WTC11 (cell line): Measurements from ENCODE around the gene NAA25. TPM values are rescaled to one million over a fixed set of nuclear protein-coding genes. Genes with fewer than 3 reads are reported as not detected.

ENCODE experiments used
- ATAC-seq: fragments of 200-7000 bp; cut with Tn5 transposase; 2 replicates; pipeline ENCODE4 v1.10.0; 2021; ENCODE audit warnings: mild to moderate bottlenecking, moderate library complexity
- CTCF ChIA-PET: fragments of 300-600 bp; sonication (Branson Sonifier 250); formaldehyde crosslinking; loops from one replicate; lab custom pipeline; 2021; ENCODE audit warnings: antibody characterized with exemption; lab: Charles Lee
- POLR2A ChIA-PET: fragments of 350-600 bp; sonication (Branson Sonifier 250); formaldehyde crosslinking; loops from one replicate; lab custom pipeline; 2021; ENCODE audit warnings: antibody characterized with exemption; lab: Charles Lee
- DNase-seq: peaks from one replicate; pipeline ENCODE4 v3.0.0; 2021; ENCODE audit warnings: low spot score
- H3K27ac Mint-ChIP-seq: 2 replicates; pipeline ENCODE4 v1.8.0; 2021; ENCODE audit warnings: mixed read lengths
- H3K27me3 Mint-ChIP-seq: 2 replicates; pipeline ENCODE4 v1.8.0; 2021; ENCODE audit warnings: low read depth, mild to moderate bottlenecking, moderate library complexity, mixed read lengths
- H3K36me3 Mint-ChIP-seq: 2 replicates; pipeline ENCODE4 v1.8.0; 2021; ENCODE audit warnings: mixed read lengths
- H3K4me1 Mint-ChIP-seq: 2 replicates; pipeline ENCODE4 v1.8.0; 2022; ENCODE audit warnings: mixed read lengths
- H3K4me3 Mint-ChIP-seq: 2 replicates; pipeline ENCODE4 v1.8.0; 2021; ENCODE audit warnings: mild to moderate bottlenecking, moderate library complexity, mixed read lengths
- H3K9me3 Mint-ChIP-seq: 2 replicates; pipeline ENCODE4 v1.8.0; 2021; ENCODE audit warnings: mixed read lengths
- ELF4 ChIP-seq: sonication (generic); formaldehyde crosslinking; IDR thresholded peaks from 2 replicates; pipeline ENCODE4 v1.8.1; 2022; ENCODE audit warnings: low read depth, mild to moderate bottlenecking, moderate library complexity, missing genetic modification reagents
- FOXK1 ChIP-seq: sonication (generic); formaldehyde crosslinking; IDR thresholded peaks from 2 replicates; pipeline ENCODE4 v1.8.0; 2022; ENCODE audit warnings: mild to moderate bottlenecking, moderate library complexity, missing genetic modification reagents
- NFATC4 ChIP-seq: fragments of 250-450 bp; sonication (Bioruptor Pico); IDR thresholded peaks from 2 replicates; pipeline ENCODE4 v1.9.0; 2021; ENCODE audit warnings: mild to moderate bottlenecking
- OVOL2 ChIP-seq: fragments of 250-450 bp; sonication (Bioruptor Pico); IDR thresholded peaks from 2 replicates; pipeline ENCODE4 v1.9.0; 2021; ENCODE audit warnings: mild to moderate bottlenecking, borderline replicate concordance
- TEAD1 ChIP-seq: sonication (generic); formaldehyde crosslinking; IDR thresholded peaks from 2 replicates; pipeline ENCODE4 v1.8.0; 2022; ENCODE audit warnings: mild to moderate bottlenecking, missing genetic modification reagents
- TP53 ChIP-seq: sonication (generic); formaldehyde crosslinking; IDR thresholded peaks from 2 replicates; pipeline ENCODE4 v1.8.1; 2023; ENCODE audit warnings: mild to moderate bottlenecking, missing genetic modification reagents
- USF2 ChIP-seq: sonication (generic); formaldehyde crosslinking; IDR thresholded peaks from 2 replicates; pipeline ENCODE4 v1.8.1; 2023; ENCODE audit warnings: mild to moderate bottlenecking, missing genetic modification reagents, moderate library complexity
- ZNF423 ChIP-seq: fragments of 250-450 bp; sonication (Bioruptor Pico); IDR thresholded peaks from 2 replicates; pipeline ENCODE4 v2.1.2; 2022; ENCODE audit warnings: mild to moderate bottlenecking, moderate library complexity
- ZNF425 ChIP-seq: fragments of 250-450 bp; sonication (Bioruptor Pico); conservative IDR thresholded peaks from 2 replicates; pipeline ENCODE4 v1.9.0; 2021; ENCODE audit warnings: mild to moderate bottlenecking
- ZNF512 ChIP-seq: sonication (generic); formaldehyde crosslinking; IDR thresholded peaks from 2 replicates; pipeline ENCODE4 v1.8.1; 2022; ENCODE audit warnings: missing genetic modification reagents, borderline replicate concordance
- ZNF532 ChIP-seq: fragments of 250-450 bp; sonication (Bioruptor Pico); IDR thresholded peaks from 2 replicates; pipeline ENCODE4 v1.9.0; 2021; ENCODE audit warnings: mild to moderate bottlenecking, borderline replicate concordance
- total RNA-seq: library from RNA; stranded (reverse); gene quantifications from 3 replicates; pipeline ENCODE4 v1.2.3, GENCODE V29; 2021

The NAA25 gene
- total RNA-seq, 1 experiment from 2014 or later, result 47.5 TPM

GRCh38 chr12:112107306-112108201, 1.0 kb downstream of the NAA25 start:
- no peak for ATAC-seq
- peak; percentile 30 for DNase-seq
- Mint-ChIP-seq H3K4me3 (peak overlapping the region; percentile 94), H3K9me3 (no peaks in the 10 kb centered on the region), H3K27me3 (no peaks in the 10 kb centered on the region), H3K27ac (peak overlapping the region; percentile 87; the same call in 1 of the 2 replicates), H3K36me3 (peaks cover 9% of the 10 kb centered on the region; the same call in 1 of the 2 replicates), H3K4me1 (peaks cover 61% of the 10 kb centered on the region)
- ChIA-PET CTCF (interaction anchor here (0.7 to 1.2 kb wide), 3 partner anchors 19 to 554 kb away, joined by 3 to 4 read pairs (median 3); no protein-coding TSS in a partner anchor), POLR2A (interaction anchor here (0.6 to 3.2 kb wide), 8 partner anchors 9 to 410 kb away, joined by 3 to 24 read pairs (median 4); partner anchors contain the start of genes PTPN11, TMEM116 and TRAFD1)
- TF ChIP-seq USF2 (CRISPR knock-in tag) (no peak), ZNF423 (no peak), ZNF425 (CRISPR knock-in tag) (no peak), TEAD1 (CRISPR knock-in tag) (0 out of 2 replicates have a peak, but pooled peaks have one; percentile 12)

- DNase-seq, result no peak
- H3K9me3 Mint-ChIP-seq, result no peaks in the 10 kb centered on the region
- TF ChIP-seq FOXK1 (CRISPR knock-in tag), result no peak
- TF ChIP-seq OVOL2 (CRISPR knock-in tag), result no peak
- no peak for TF ChIP-seq TP53 (CRISPR knock-in tag)
- TF ChIP-seq NFATC4, result no peak
- TF ChIP-seq ZNF532 (CRISPR knock-in tag), result no peak
- no peak for TF ChIP-seq ZNF512 (CRISPR knock-in tag)
- TF ChIP-seq ELF4 (CRISPR knock-in tag), result no peak
- TF ChIP-seq, all 79 proteins: peak for 0
- ChIA-PET CTCF (no interaction called here), POLR2A (no interaction called here)
- Mint-ChIP-seq H3K27ac (peak overlapping the region; percentile 28), H3K27me3 (no peaks in the 10 kb centered on the region), H3K4me1 (peaks cover 54% of the 10 kb centered on the region), H3K36me3 (peaks cover 15% of the 10 kb centered on the region), H3K4me3 (no peak overlapping the region)
- ATAC-seq, result no peak
These were observed 2.7 kb downstream of the NAA25 start for GRCh38 chr12:112105891-112106290.
